SK-N-SH treated with all-trans-retinoic acid at 6 μM for 48 hours (cell line): ENCODE results near the gene DPYD.

Experiments
- BACH2 ChIP-seq: fragments of 250-450 bp; sonication (Bioruptor Pico); IDR thresholded peaks from 2 replicates; pipeline ENCODE4 v1.9.0; 2021; ENCODE audit warnings: mild to moderate bottlenecking, borderline replicate concordance
- CSDC2 ChIP-seq: fragments of 250-450 bp; sonication (Bioruptor Pico); IDR thresholded peaks from 2 replicates; pipeline ENCODE4 v1.5.0; 2020; ENCODE audit warnings: mild to moderate bottlenecking, moderate library complexity
- ESRRG ChIP-seq: fragments of 250-450 bp; sonication (Bioruptor Pico); IDR thresholded peaks from 2 replicates; pipeline ENCODE4 v1.6.1; 2021; ENCODE audit warnings: mild to moderate bottlenecking
- GLIS3 ChIP-seq: fragments of 250-450 bp; sonication (Bioruptor Pico); IDR thresholded peaks from 2 replicates; pipeline ENCODE4 v1.5.0; 2020; ENCODE audit warnings: mild to moderate bottlenecking, moderate library complexity
- OSR1 ChIP-seq: fragments of 250-450 bp; sonication (Bioruptor Pico); IDR thresholded peaks from 2 replicates; pipeline ENCODE4 v1.8.0; 2022; ENCODE audit warnings: moderate library complexity, mild to moderate bottlenecking, inconsistent platforms
- PATZ1 ChIP-seq: fragments of 250-450 bp; sonication (Bioruptor Pico); IDR thresholded peaks from 2 replicates; pipeline ENCODE4 v1.8.0; 2020; ENCODE audit warnings: mild to moderate bottlenecking, moderate library complexity, borderline replicate concordance
- TSHZ2 ChIP-seq: fragments of 250-450 bp; sonication (Bioruptor Pico); IDR thresholded peaks from 2 replicates; pipeline ENCODE4 v1.5.0; 2020; ENCODE audit warnings: mild to moderate bottlenecking, moderate library complexity
- ZNF565 ChIP-seq: fragments of 450-650 bp; formaldehyde crosslinking; conservative IDR thresholded peaks from 2 replicates; pipeline ENCODE4 v1.5.0; 2020; ENCODE audit warnings: low read depth, mild to moderate bottlenecking, moderate library complexity
- ZNF70 ChIP-seq: fragments of 450-650 bp; formaldehyde crosslinking; IDR thresholded peaks from 2 replicates; pipeline ENCODE4 v1.5.0; 2020; ENCODE audit warnings: mild to moderate bottlenecking, moderate library complexity
- ZNF8 ChIP-seq: fragments of 450-650 bp; formaldehyde crosslinking; IDR thresholded peaks from 2 replicates; pipeline ENCODE4 v1.5.0; 2020; ENCODE audit warnings: mild to moderate bottlenecking, moderate library complexity

GRCh38 chr1:97806326-97806725, 114.5 kb downstream of the DPYD start:
- TF ChIP-seq ZNF8 (CRISPR knock-in tag) (no peak), TSHZ2 (CRISPR knock-in tag) (no peak), BACH2 (CRISPR knock-in tag) (no peak), OSR1 (CRISPR knock-in tag) (no peak), PATZ1 (CRISPR knock-in tag) (no peak), ZNF70 (CRISPR knock-in tag) (no peak), ZNF565 (CRISPR knock-in tag) (no peak), GLIS3 (no peak), ESRRG (no peak), CSDC2 (CRISPR knock-in tag) (no peak)
